Stomach smooth muscle (tissue), 2 donors: ENCODE measurements around the gene USP48.
"Not testable (repeated sequence)": the region's sequence is repeated elsewhere in the genome, so short reads cannot be mapped to it uniquely, and the experiment has no call there.

Experiments
- H3K27ac ChIP-seq: one replicate; pipeline ENCODE4 v1.7.0; 2013; ENCODE audit warnings: mild to moderate bottlenecking, low read length, inconsistent platforms
- H3K27me3 ChIP-seq, 2 donors: one replicate each; pipeline ENCODE4 v1.7.0; 2013; ENCODE audit warnings: low read length in 2 of 2; ENCODE audit not compliant: insufficient read depth in 2 of 2, control insufficient read depth in 1 of 2
- H3K36me3 ChIP-seq, 2 donors: one replicate each; pipeline ENCODE4 v1.7.0; 2013; ENCODE audit warnings: low read length in 2 of 2; ENCODE audit not compliant: control insufficient read depth in 2 of 2, insufficient read depth in 2 of 2
- H3K4me1 ChIP-seq: one replicate; pipeline ENCODE4 v1.7.0; 2013; ENCODE audit warnings: low read length; ENCODE audit not compliant: control insufficient read depth, insufficient read depth
- H3K4me3 ChIP-seq, 2 donors: one replicate each; pipeline ENCODE4 v1.7.0; 2013; ENCODE audit warnings: low read length in 2 of 2
- H3K9ac ChIP-seq, 2 donors: one replicate each; pipeline ENCODE4 v1.7.0; 2013; ENCODE audit warnings: low read length in 2 of 2, mild to moderate bottlenecking in 1 of 2
- H3K9me3 ChIP-seq, 2 donors: one replicate each; pipeline ENCODE4 v1.7.0; 2013; ENCODE audit warnings: low read length in 2 of 2; ENCODE audit not compliant: control insufficient read depth in 2 of 2
- donor health status: healthy.
- donor health status: Pancreatic carcinoma.

USP48 gene

GRCh38 chr1:21771672-21772071 is 11.3 kb downstream of the USP48 start:
- not testable (repeated sequence) for H3K4me1 ChIP-seq, H3K4me3 ChIP-seq, H3K27me3 ChIP-seq, H3K9ac ChIP-seq, H3K9me3 ChIP-seq, H3K36me3 ChIP-seq, H3K27ac ChIP-seq

- not testable (repeated sequence) for H3K9me3 ChIP-seq, H3K9ac ChIP-seq, H3K36me3 ChIP-seq, H3K4me3 ChIP-seq, H3K4me1 ChIP-seq, H3K27ac ChIP-seq, H3K27me3 ChIP-seq
Observed at GRCh38 chr1:21770602-21771001, 12.3 kb downstream of the USP48 start.

GRCh38 chr1:21770201-21770600 is 12.7 kb downstream of the USP48 start:
- Histone ChIP-seq H3K36me3 (no peaks in the 10 kb centered on the region), H3K4me3 (no peak overlapping the region), H3K9ac (no peak overlapping the region), H3K9me3 (no peaks in the 10 kb centered on the region), H3K27me3 (no peaks in the 10 kb centered on the region), H3K4me1 (peaks cover 2% of the 10 kb centered on the region), H3K27ac (no peak overlapping the region)

GRCh38 chr1:21767106-21767505 is 15.8 kb downstream of the USP48 start:
- not testable (repeated sequence) for H3K27ac ChIP-seq, H3K9ac ChIP-seq, H3K4me1 ChIP-seq, H3K4me3 ChIP-seq, H3K36me3 ChIP-seq, H3K27me3 ChIP-seq, H3K9me3 ChIP-seq

GRCh38 chr1:21766210-21766609 is 16.7 kb downstream of the USP48 start:
- H3K4me1 ChIP-seq: peaks cover 4% of the 10 kb centered on the region
- no peak overlapping the region for H3K9ac ChIP-seq
- H3K9me3 ChIP-seq: no peaks in the 10 kb centered on the region
- no peak overlapping the region for H3K27ac ChIP-seq
- H3K27me3 ChIP-seq: no peaks in the 10 kb centered on the region
- no peaks in the 10 kb centered on the region for H3K36me3 ChIP-seq
- H3K4me3 ChIP-seq: no peak overlapping the region

- H3K9ac ChIP-seq: no peak overlapping the region
- no peaks in the 10 kb centered on the region for H3K9me3 ChIP-seq
- no peaks in the 10 kb centered on the region for H3K27me3 ChIP-seq
- no peak overlapping the region for H3K27ac ChIP-seq
- H3K4me3 ChIP-seq: no peak overlapping the region
- peaks cover 4% of the 10 kb centered on the region for H3K4me1 ChIP-seq
- H3K36me3 ChIP-seq: no peaks in the 10 kb centered on the region
Observed at GRCh38 chr1:21764615-21765423, 18.1 kb downstream of the USP48 start.

DNA sequence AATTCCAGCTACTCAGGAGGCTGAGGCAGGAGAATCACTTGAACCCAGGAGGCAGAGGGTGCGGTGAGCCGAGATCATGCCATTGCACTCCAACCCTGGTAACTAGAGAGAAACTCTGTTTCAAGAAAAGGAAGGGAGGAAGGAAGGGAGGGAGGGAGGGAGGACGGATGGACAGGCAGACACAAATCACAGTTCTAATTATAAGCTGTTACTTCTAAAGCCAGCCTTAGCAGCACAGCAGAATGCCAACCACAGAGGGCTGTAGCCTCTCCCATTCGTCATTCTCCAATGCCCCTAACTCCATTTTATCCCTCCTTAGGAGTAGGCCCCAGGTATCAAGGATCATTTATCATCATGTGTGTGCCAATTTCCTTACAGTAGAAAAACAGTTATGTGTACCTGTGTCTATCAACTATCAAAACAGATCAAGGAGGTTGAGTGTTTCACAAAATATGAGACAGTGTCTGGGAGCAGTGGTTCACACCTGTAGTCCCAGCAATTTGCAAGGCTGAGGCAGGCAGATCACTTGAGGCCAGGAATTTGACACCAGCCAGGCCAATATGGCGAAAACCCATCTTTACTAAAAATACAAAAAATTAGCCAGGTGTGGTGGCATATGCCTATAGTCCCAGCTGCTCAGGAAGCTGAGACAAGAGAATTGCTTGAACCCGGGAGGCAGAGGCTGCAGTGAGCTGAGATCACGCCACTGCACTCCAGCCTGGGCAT is 19.1 kb downstream of the USP48 start:
- H3K27ac ChIP-seq: no peak overlapping the region
- H3K4me1 ChIP-seq: peaks cover 4% of the 10 kb centered on the region

DNA sequence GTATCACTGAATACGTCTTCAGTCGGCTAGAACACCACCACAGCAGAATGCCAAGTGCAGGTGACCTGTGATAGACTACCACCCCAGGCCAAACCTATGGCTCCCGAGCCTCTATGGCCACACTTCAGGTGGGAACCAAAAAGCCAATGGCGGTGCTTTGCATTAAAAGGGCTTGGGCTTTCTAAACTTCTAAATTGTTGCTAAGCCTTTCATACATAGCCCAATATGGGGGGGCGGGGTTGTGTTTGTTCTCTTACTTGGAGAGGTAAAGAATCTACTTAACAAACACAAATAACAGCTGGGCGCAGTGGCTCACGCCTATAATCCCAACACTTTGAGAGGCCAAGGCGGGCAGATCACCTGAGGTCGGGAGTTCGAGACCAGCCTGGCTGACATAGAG is 19.7 kb downstream of the USP48 start:
- Histone ChIP-seq H3K4me1 (peaks cover 4% of the 10 kb centered on the region), H3K27ac (no peak overlapping the region), H3K9ac (no peak overlapping the region), H3K27me3 (no peaks in the 10 kb centered on the region), H3K36me3 (no peaks in the 10 kb centered on the region), H3K4me3 (no peak overlapping the region), H3K9me3 (no peaks in the 10 kb centered on the region)

More for the DNA sequence above, 19.1 kb downstream of the USP48 start:
- H3K9ac ChIP-seq: no peak overlapping the region
- no peaks in the 10 kb centered on the region for H3K27me3 ChIP-seq
- H3K36me3 ChIP-seq: no peaks in the 10 kb centered on the region
- H3K4me3 ChIP-seq: no peak overlapping the region
- no peaks in the 10 kb centered on the region for H3K9me3 ChIP-seq

- no peaks in the 10 kb centered on the region for H3K36me3 ChIP-seq
- H3K27ac ChIP-seq: no peak overlapping the region
- peaks cover 4% of the 10 kb centered on the region for H3K4me1 ChIP-seq
- no peaks in the 10 kb centered on the region for H3K9me3 ChIP-seq
- H3K4me3 ChIP-seq: no peak overlapping the region
- no peaks in the 10 kb centered on the region for H3K27me3 ChIP-seq
- no peak overlapping the region for H3K9ac ChIP-seq
Observed at GRCh38 chr1:21762022-21762404, 20.9 kb downstream of the USP48 start.

DNA sequence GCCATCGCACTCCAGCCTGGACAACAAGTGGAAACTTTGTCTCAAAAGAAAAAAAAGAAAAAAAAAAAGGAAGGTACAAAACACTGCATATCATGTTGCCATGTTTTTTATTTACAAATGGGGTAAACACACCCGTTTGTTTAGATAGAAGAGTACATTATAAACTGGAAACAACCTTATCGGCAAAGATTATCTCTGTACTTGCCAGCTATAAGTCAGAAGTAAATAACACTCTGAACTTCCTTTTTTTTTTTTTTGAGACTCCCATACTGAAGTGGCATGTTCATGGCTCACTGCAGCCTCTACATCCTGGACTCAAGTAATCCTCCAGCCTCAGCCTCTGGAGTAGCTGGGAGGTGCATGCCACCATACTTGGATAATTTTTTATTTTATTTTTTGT is 21.9 kb downstream of the USP48 start:
- Histone ChIP-seq H3K27me3 (no peaks in the 10 kb centered on the region), H3K4me1 (peaks cover 4% of the 10 kb centered on the region), H3K27ac (no peak overlapping the region)

GRCh38 chr1:21759818-21760217 is 23.1 kb downstream of the USP48 start:
- Histone ChIP-seq H3K9ac (no peak overlapping the region), H3K27me3 (no peaks in the 10 kb centered on the region), H3K36me3 (peaks cover 5 to 7% of the 10 kb centered on the region in 2 donors), H3K4me1 (no peaks in the 10 kb centered on the region), H3K27ac (no peak overlapping the region), H3K4me3 (no peak overlapping the region), H3K9me3 (no peaks in the 10 kb centered on the region)

More for the DNA sequence above, 21.9 kb downstream of the USP48 start:
- H3K36me3 ChIP-seq: peaks cover 0 to 2% of the 10 kb centered on the region in 2 donors
- no peak overlapping the region for H3K9ac ChIP-seq
- H3K9me3 ChIP-seq: no peaks in the 10 kb centered on the region
- H3K4me3 ChIP-seq: no peak overlapping the region
